Measurements from ENCODE around the gene FRK.
A peak's percentile ranks its signal among the peaks of the same experiment; 100 is the strongest.

The FRK gene

DNA sequence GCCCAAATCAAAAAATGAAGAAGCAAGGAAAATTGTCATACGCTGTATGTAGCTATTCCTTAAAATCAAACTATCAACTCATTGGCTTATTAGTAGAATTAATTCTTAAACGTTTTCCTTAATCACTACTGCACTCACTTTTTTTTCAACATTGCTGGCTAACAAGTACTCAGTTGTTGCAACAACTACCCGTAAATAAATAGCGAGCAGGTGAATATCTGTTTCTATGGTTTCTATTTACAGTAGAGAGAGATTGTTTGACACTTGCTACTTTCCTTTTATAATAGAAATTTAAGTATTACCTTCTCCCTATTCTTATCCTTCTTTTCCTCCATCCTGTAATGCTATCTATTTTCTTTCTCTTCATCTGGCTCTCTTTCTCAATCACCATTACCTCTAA, 25.1 kb downstream of the FRK start:
- no peak for DNase-seq (ENCODE audit: low spot score)

DNA sequence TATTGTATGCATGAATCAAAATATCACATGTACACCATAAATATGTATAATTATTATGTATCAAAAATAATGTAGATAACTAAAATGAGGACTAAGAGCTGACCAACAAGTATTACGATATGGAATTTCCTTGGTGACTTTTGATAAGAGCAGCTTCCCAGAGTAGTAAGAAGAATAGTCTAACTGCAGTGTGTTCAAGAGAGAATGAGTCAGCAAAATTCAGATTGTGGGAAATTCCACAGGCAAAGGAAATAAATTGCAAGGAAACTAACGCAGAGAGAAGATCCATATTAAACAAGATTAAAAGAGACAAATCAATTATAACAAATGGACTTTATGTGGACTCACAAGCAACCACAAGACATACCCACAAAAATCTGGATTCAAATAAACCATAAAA, 26.4 kb downstream of the FRK start:
- no peak for DNase-seq (ENCODE audit: low spot score)

DNA sequence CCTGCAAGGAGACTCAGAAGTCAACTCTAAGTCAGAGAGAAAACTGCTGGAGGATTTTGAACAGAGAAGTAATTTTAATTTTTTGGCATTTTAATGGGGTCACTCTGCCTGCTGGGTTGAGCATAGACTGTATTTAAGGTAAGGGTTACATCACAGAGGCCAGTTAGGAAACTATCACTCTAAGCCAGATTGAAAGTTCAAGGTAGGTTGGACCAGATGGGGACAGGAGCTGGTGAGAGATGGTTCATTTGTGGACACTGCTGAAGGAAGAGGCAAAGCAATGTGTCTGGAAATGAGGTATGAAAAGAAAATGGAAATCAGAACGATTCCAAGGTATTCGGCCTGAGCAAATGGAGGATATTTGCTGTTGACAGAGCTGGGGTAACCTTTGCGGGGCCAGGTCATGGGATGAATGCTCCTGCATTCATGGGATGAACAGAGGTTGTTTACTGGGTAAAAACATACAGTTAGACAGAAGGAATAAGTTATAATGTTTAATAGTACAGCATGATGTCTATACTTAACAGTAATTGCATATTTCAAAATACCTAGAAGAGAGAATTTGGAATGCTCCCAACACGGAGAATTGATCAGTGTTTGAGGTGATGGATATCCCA, 26.9 kb downstream of the FRK start:
- no peak for DNase-seq (ENCODE audit: low spot score)

DNA sequence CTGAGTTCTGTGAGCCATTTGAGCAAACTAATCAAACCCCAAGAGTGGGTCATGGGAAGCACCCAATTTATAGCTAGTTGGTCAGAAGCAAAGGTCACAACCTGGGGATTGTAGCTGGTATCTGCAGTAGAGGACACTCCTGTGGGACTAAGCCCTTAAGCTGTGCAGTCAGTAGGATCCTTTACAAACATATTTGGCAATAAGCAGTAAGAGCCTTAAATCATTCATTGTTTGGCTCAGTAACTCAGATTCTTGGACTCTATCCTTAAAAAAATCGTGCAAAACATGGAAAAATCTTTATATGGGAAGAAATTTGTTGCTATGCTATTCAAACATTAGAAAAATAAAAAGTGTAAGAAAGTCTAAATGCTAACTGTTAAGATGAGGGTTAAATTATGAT, 29.9 kb downstream of the FRK start:
- no peak for DNase-seq (ENCODE audit: low spot score)

DNA sequence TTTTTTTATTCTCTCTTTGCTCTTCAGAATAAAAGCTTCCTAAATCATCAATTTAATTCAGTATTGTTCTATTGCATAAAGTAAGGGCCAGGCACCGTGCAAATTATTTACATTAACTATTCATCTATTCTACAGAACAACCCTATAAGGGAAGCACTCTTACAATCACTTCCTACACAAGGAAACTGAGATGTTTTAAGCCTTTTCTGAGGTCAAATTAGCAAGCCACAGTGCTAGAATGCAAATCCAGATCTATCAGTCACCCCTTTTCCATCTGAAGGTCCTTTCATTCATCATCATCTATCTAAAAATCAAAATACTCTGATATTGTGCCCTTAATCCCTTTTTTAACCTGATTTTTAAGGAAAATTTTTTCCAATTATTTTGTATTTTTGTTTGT, 31.2 kb downstream of the FRK start:
- no peak for DNase-seq (ENCODE audit: low spot score)

DNA sequence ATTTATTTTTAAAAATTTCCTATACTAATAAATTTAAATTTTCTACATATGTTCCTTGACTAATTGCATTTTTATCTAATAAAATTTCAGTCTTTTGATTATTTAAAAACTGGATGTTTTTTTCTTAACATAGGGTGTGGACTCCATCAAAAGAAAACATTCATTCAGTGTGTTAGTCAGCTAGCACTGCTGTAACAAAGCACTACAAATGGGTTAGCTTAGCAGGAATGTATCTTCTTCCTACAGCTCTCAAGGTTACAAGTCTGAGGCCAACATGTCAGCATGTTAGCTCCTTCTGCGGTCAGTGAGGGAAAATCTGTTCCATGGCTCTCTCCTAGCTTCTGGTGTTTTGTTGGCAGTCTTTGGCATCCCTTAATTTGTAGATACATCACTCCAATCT, 32.5 kb downstream of the FRK start:
- DNase-seq (ENCODE audit: low spot score): no peak

DNA sequence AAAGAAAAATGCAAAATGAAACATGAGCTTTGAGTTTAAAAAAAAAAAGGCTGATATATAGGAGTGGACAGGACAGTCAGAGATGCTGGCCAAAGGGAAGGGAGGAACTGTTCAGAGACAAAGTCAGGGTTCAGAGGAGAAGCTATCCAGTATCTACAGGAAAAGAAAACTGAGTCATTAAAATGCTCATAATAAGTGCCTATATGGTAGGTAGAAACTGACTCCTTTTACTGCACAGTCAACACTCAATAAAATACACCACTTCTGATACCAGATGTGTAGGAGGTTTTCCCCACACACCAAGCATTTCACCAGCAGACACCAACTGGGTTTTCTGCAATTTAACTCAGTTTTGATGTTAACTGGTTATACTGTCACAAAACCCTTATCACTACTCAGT, 32.9 kb downstream of the FRK start:
- no peak for DNase-seq (ENCODE audit: low spot score)

DNA sequence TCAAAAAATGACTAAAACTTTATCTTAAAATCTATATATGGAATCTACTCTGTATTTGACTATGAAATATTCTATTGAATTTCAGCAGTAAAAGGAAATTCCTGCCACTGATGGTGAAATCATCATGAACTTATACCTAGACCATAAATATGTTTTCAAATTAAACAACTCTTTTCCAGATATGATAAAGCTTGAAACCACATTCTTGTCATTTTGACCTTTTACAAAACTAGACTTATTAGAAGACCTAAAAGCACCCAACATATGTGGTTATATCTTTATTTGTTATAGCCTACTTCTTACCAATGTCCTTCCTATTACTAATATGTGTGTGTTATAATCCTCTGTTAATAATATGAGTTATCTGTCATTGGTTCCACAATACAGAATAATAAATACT, 35.3 kb downstream of the FRK start:
- DNase-seq (ENCODE audit: low spot score): no peak

DNA sequence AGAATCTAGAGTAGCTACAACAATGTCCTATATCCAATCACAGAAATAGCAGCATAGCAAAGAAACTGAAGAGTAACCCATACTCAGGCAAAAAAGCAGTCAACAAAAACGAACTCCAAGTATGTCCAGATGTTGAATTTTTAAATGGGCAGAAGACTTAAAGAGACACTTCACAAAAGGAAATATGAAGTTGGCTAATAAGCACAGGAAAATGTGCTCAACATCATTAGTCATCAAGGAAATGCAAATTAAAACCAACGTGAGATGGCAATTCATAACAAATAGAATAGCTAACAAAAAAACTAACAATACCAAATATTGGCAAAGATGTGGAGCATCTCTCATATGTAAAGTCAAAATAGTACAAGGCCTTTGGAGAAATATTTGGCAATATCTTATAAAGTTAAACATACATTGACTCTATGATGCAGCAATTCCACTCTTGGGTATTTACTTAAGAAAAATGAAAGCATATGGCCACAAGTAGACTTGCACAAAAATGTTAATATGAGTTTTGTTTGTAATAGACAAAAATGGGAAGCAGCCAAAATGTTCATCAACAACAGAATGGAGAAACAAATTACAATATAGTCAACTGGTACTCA, 37.7 kb downstream of the FRK start:
- no peak for DNase-seq (ENCODE audit: low spot score)

DNA sequence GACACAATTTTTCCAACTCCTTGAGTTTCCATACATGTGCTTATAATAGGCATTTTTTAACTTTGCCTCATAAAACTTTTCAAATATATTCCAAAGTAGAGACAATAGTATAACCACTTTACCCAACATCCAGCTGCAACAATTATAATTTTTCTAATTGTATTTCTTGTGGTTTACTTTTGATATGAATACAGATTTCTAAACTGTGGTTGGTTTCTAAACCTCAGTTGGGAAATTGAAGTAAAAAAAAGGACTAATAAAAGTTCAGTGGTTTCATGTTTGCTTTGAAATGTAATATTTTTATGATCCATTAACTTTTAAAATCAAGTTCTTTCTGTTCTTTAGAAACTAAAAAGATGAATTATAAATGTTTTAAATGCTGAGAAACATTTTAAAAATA, 40.0 kb downstream of the FRK start:
- no peak for DNase-seq (ENCODE audit: low spot score)

DNA sequence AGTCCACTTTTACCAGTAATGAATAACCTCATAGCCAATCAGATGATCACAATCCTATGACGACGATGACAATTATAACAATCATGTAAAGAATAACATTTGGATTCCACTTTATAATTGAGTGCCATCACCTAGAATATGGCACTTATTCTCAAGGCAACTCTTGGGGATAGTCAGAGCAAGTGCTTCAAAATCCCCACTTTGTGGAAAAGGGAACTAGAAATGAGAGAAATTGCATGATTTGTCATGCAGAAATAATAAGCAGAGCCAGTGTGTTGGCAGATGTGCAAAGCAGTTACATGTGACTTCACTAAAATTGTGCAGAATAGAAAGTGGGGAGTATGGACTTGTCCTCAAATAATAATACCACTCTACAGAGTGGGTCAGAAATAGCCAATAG, 41.3 kb downstream of the FRK start:
- DNase-seq (ENCODE audit: low spot score): no peak

DNA sequence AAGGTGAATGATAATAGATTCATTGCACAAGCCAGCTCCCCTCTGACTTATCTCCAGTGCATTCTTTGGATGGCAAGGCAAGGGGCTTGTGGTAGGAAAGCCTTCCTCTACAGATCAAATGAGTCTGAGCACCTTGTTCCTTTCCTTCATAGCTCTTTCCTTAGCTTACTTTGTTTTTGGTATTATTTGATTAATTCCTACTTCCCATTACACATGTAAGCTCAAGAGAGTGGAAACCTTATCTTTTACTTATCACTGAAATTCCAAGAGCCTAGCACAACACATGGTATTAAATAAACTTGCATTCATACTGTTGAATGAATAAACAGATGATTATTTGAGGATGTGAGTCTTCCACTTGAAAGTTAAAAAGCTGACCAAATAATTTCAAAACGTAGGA, 41.7 kb downstream of the FRK start:
- DNase-seq (ENCODE audit: low spot score): no peak

DNA sequence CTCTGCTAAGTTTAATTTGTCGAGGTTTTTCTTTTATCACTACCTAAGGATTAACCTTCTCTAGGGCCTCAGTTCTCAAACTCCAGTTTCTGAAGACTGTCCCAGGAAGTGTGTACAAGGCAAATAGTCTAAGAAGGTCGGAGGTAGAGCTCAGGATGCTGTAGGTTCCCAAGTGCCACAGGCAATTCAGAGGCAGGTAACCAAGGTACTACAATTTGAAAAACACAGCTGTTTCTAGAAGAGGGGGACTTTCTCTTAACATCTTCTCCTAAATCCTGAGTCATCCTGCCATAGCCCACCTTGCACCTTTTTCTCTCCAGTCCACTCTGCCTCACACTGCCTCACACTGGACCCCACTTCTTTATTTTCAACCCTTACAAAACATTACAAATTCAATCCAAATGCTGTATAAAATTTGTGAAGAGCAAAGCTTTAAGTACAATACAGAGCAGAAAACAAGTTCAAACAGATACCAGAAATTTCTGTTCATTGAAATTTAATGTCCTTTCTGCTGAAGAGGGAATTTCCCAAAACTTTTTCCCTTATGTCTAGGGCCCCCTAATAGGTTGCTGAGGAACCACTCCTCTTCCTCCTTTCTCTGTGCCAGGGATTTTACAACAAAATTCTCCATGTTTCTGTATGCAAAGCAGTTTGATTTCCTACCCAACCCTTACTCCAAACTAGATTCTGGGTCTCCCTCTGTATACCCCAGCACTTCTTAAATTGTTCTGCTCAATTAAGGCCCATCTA, 43.0 kb downstream of the FRK start:
- DNase-seq (ENCODE audit: low spot score): no peak

DNA sequence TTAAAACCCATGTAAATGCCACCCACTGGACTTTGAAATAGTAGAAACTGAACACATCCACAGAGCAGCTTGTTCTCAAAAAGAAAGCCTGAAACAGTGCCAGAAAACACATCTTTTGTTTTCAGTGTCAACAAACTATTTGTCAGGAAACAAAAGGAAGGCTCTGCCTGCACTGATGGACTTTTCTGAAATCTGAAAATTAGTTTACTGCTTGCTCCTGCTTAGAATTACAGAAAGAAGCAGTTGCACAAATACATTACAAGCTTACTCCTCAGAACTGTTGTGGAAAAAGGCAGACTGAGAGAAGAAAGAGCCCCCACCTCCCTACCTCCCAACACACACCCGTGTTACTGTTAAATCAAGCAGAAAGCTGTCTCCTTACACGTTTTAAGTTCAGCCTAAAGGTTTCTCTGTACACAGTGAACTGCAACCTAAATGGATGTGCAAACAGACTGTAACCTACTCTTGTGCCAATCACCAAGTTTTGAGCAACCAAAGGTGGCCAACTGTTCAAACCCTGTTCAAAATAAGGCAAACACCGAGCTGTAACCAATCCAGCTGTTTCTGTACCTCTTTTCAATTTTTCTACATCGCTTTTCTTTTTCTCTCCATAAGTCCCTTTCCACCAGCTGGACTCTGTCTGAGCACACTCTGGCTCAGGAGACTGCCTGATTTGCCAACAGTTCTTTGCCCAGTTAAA, 43.7 kb downstream of the FRK start:
- DNase-seq (ENCODE audit: low spot score): no peak

DNA sequence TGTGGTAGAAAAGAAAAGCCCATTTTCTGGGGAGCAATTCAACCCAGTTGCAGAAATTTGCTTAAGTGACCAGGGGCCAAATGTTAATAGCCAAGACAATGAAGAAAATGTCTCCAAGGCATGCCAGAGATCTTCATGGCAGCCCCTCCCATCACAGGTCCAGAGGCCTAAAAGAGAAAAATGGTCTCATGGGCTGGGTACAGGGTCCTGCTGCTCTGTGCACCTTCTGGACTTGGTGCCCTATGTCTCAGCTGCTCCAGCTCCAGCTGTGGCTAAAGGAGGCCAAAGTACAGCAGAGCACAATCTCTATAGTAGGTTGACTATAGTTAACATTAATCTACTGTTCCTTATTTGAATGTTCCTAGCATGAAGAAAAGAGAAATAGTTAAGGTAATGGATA, 44.7 kb downstream of the FRK start:
- DNase-seq (ENCODE audit: low spot score): no peak

DNA sequence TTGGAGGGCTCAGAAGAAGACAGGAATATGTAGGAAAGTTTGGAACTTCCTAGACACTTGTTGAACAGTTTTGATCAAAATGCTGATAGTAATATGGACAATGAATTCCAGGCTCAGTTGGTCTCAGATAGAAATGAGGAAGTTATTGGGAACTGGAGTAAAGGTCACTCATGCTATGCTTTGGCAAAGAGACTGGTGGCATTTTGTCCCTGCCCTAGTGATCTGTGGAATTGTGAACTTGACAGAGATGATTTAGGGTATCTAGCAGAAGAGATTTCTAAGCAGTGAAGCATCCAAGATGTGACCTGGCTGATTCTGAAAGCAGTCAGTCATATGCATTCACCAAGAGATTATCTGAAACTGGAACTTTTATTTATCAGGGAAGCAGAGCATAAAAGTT, 45.1 kb downstream of the FRK start:
- DNase-seq (ENCODE audit: low spot score): no peak

DNA sequence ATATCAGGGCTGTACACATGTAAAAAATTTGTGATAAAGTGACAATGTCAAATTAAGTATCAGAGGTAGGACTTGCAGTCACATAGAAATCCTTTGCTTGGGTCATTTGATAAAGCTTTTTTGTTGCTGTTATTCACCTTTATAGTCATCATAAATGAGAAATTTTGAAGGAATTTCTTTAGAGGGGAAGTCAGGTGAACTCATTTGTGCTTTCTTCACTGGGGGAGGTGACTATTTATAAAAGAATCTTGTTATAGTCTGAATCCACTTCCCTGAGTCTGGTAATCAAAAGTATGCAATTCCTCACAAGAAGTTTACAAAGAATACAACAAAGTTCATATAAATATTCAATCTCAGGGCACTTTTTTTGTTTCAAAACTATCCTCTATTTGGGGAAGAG, 47.7 kb downstream of the FRK start:
- no peak for DNase-seq (ENCODE audit: low spot score)

DNA sequence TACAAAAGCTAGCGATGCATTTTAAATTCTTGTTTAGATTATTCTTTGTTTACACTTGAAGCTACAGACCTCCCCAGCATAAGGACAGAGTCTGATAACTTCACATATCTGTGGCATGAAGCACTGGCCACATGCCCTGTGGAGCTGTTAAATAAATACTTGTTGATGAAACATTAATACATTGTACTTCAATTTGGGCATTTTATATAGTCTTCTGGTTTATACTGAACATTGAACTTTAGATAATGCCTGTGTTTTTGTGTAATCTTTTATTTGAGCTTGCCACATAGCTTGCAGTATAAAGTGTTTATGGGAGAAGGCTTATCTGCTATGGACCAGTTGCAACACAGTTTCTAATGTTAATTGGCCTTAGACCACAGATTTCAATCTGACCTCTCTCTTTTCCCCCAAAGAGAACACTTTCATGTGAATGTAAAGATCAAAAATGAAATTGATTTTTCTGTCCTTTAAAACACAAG, 48.2 kb downstream of the FRK start:
- DNase-seq (ENCODE audit: low spot score): no peak

DNA sequence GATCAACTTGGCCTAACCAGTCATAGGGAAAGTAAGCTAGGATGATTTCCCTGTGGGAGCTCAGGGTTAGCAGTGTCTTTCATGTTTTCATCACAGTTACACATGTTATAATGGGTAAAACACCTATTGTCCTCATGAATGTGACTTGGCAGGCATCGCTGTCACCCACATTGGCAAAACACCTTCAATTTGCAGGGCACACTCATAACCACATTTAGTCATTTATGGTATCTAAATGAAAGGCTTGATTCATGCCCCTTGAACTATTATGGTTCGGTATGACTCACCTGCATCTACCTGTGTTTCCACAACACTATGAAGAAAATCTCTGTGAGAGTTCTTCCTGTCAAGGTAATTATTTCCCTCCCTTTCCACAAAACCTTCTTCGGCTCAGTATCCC, 49.2 kb downstream of the FRK start:
- DNase-seq (ENCODE audit: low spot score): no peak

DNA sequence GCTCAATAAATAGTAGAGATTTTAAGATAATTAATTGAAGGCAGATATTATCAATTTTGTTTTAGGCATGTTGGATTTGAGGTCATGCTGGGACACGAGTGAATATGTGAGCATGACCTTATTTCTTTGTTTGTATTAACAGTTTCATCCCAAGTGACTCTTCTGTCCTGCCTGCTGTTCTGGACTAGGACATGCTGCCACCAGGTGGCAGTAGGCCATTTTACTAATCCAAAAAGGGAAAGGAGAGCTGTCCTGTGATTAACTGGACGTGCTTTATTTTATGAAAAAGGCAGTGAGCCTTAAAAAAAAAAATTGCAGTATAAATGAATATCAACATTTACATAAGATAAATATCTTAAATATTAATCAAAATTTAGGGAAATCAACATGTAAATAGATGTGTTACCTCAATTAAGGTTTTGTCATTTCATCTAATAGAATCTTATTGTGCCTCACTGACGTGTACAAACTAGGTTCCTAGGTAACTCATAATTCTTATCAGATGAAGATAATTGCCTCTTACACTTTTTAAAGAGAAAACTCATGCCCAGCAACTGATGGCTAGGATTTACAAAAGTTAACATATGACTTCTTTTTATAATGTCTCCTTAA, 49.8 kb downstream of the FRK start:
- peak; percentile 66 for DNase-seq (ENCODE audit: low spot score)

DNA sequence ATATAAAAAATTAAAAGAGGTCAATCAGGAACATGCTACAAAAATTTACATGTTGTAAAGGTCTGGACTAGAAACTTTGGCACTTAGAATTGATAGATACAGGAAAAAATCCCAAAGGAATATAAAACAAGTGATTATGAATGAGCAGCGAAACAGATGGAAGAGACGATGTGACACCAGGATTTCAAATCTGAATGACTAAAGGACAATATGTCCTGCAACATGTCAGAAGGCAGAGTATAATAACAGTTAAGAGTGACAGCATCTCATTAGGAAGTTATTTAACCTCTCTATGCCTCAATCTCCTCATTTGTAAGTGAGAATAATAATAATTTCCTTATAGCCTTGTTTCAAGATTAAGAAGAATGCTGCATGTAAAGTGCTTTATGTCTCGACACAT, 50.3 kb downstream of the FRK start:
- DNase-seq (ENCODE audit: low spot score): no peak

DNA sequence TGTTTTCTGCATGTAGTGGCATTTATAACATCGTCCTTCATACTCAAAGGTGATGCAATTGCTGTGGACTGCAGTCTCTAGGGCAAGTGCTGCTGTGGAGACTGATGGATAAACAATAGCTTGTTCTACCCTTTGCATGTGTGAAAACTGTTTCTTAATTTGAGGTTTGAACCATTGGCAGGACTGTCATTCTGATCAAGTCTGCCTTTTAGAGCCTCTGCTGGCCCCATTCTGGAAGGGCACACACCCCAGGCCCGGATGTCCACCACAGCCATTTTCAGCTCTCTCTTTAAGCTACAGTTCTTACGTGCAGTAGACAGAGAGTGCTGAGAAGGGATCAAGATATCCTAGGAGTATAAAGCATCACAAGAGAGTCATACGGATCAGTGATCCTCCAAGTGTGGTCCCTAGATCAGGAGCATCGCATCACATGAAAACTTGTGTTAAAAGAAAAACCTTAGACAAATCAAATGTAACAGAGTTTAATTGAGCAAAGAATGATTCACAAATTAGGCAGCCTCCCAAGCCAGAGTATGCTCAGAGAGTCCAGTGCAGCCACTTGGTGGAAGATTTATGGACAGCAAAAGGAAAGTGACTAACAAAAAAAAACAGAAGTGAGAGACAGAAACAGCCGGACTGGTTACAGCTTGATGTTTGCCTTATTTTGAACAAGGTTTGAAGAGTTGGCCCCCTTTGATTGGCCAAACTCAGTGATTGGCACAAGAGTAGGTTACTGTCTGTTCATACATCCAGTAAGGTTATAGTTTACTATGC, 52.0 kb downstream of the FRK start:
- no peak for DNase-seq (ENCODE audit: low spot score)

Measured in cerebellar cortex (tissue), 1 donor.